Sigmoid colon (tissue), 7 donors: ENCODE measurements around the gene IL9. TPM values are rescaled to one million over a fixed set of nuclear protein-coding genes. Genes with fewer than 3 reads are reported as not detected.

Experiments used
- DNase-seq: peaks from one replicate; pipeline ENCODE4 v3.0.0-alpha.2; 2019
- H3K27ac ChIP-seq, 4 donors: fragments of 200-600 bp; sonication (generic); one replicate each; pipeline ENCODE4 v1.5.1; 2016 to 2019; ENCODE audit warnings: mild to moderate bottlenecking in 1 of 4
- H3K27me3 ChIP-seq, 3 donors: fragments of 200-600 bp; sonication (generic); one replicate each; pipeline ENCODE4 v1.5.1; 2019; ENCODE audit warnings: mild to moderate bottlenecking in 1 of 3
- H3K36me3 ChIP-seq, 4 donors: fragments of 200-600 bp; sonication (generic); one replicate each; pipeline ENCODE4 v1.5.1; 2016 to 2019
- H3K4me1 ChIP-seq, 4 donors: fragments of 200-600 bp; sonication (generic); one replicate each; pipeline ENCODE4 v1.5.1; 2017 to 2019
- H3K4me3 ChIP-seq, 4 donors: fragments of 200-600 bp; sonication (generic); one replicate each; pipeline ENCODE4 v1.5.1; 2017 to 2019; ENCODE audit warnings: mild to moderate bottlenecking in 2 of 4, moderate library complexity in 1 of 4
- H3K9me3 ChIP-seq, 4 donors: fragments of 200-600 bp in 3 of 4; sonication (generic) in 3 of 4; one replicate each; pipeline versions ENCODE4 v1.5.1 to v1.6.1; 2013 to 2019
- EP300 ChIP-seq, 4 donors: sonication (generic); formaldehyde crosslinking; IDR thresholded peaks; one replicate each; pipeline ENCODE4 v1.6.1; 2017; ENCODE audit warnings: antibody characterized with exemption in 4 of 4
- POLR2A ChIP-seq, 2 donors: fragments of 450-650 bp; IDR thresholded peaks; one replicate each; pipeline ENCODE4 v1.6.1; 2016; ENCODE audit warnings: antibody characterized with exemption in 2 of 2, mild to moderate bottlenecking in 2 of 2, moderate library complexity in 2 of 2
- POLR2AphosphoS5 ChIP-seq, 4 donors: sonication (generic); formaldehyde crosslinking; IDR thresholded peaks; one replicate each; pipeline ENCODE4 v1.6.1; 2017; ENCODE audit warnings: antibody characterized with exemption in 4 of 4
- WGBS, 2 donors: extraction: QIAGEN DNeasy Blood & Tissue Kit; methylation state at CpG; one replicate each; pipeline ENCODE4 v1.1.7; 2013; 5-methylcytosine and 5-hydroxymethylcytosine counted together
- intact Hi-C: fragments of 100-400 bp; cut with DNase I; formaldehyde crosslinking; loops from one replicate; pipeline ENCODE4 v1.15.1; 2023
- polyA plus RNA-seq, 3 donors: library from polyadenylated mRNA; stranded (reverse); fragments of 200-250 nt; gene quantifications; one replicate each; pipeline ENCODE4 v1.2.3, GENCODE V29; 2013
- total RNA-seq, 4 donors: library from RNA; depleted of rRNA; stranded (reverse); fragments of >200 nt; gene quantifications; one replicate each; pipeline ENCODE4 v1.1.0, GENCODE V29; 2016
- TF ChIP-seq, protein P1 (sequence below), 4 experiments: fragments of 450-650 bp in 3 of 4; fragments of 200-600 bp in 1 of 4; IDR thresholded peaks; one replicate each; pipeline ENCODE4 v1.5.1; 2016 to 2019; ENCODE audit warnings: antibody characterized with exemption in 4 of 4, mild to moderate bottlenecking in 3 of 4, moderate library complexity in 2 of 4
- donor health status: healthy with polysubstance abuse.
- donor health status: Bipolar disorder and iron deficiency.
- donor health status: healthy.

IL9 gene
- total and polyA plus RNA-seq, 7 donors, result not detected

DNA sequence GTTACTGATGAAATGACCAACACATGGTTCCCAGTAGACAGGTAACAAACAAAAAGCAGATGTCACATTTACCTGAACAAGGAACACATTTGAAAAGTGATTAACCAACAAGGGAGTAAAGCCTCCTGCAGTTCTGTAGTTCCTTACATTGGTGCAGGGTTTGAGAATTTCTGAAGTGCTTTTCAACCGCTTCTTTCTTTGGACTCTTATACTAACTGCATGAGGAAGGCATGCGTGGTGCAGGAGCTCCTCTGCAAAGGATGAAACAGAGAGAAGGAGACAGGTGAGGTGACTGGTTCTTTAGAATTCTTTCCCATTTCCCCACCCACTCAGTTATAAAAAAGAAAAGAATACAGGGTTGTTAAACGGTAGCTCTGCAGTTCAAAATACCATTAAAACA is 4.6 kb upstream of the IL9 start:
- Histone ChIP-seq H3K9me3 (no peaks in the 10 kb centered on the region), H3K27me3 (no peaks in the 10 kb centered on the region), H3K4me1 (no peaks in the 10 kb centered on the region), H3K36me3 (no peaks in the 10 kb centered on the region), H3K4me3 (no peak overlapping the region), H3K27ac (no peak overlapping the region)
- WGBS, 2 donors, result 39 to 63% methylated on average over 3 of the region's 3 CpGs
- no peak for DNase-seq
- intact Hi-C loops, result no loop called here
- TF ChIP-seq EP300 (IDR thresholded peaks at IDR 0.05), result no peak

DNA sequence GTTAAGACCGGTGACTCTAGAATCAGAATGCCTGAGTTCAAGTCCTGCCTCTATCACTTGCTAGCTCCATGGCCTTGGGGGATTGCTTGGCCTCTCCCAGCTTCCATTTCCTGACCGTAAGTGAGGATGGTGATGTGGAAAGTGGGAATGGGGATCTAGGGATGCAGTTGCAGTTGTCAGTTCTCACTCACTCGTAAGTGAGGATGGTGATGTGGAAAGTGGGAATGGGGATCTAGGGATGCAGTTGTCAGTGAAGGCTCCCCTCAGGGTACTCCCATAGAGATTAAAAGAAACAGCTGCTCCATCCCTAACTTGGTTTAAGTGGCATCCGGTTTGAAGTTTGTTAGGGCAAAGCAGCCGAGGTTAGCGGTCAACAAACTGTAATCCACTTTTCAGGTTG is 3.0 kb upstream of the IL9 start:
- no peaks in the 10 kb centered on the region for H3K27me3 ChIP-seq
- 83 to 85% methylated on average over 6 of the region's 6 CpGs for WGBS, 2 donors
- intact Hi-C loops, result no loop called here
- no peak overlapping the region for H3K27ac ChIP-seq
- no peak for DNase-seq
- H3K4me1 ChIP-seq, result no peaks in the 10 kb centered on the region
- no peaks in the 10 kb centered on the region for H3K36me3 ChIP-seq
- no peak for TF ChIP-seq EP300 (IDR thresholded peaks at IDR 0.05)
- TF ChIP-seq, protein P1, sequence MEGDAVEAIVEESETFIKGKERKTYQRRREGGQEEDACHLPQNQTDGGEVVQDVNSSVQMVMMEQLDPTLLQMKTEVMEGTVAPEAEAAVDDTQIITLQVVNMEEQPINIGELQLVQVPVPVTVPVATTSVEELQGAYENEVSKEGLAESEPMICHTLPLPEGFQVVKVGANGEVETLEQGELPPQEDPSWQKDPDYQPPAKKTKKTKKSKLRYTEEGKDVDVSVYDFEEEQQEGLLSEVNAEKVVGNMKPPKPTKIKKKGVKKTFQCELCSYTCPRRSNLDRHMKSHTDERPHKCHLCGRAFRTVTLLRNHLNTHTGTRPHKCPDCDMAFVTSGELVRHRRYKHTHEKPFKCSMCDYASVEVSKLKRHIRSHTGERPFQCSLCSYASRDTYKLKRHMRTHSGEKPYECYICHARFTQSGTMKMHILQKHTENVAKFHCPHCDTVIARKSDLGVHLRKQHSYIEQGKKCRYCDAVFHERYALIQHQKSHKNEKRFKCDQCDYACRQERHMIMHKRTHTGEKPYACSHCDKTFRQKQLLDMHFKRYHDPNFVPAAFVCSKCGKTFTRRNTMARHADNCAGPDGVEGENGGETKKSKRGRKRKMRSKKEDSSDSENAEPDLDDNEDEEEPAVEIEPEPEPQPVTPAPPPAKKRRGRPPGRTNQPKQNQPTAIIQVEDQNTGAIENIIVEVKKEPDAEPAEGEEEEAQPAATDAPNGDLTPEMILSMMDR (IDR thresholded peaks at IDR 0.05), result no peak
- no peak for TF ChIP-seq POLR2A (IDR thresholded peaks at IDR 0.05)
- no peak for TF ChIP-seq POLR2AphosphoS5 (IDR thresholded peaks at IDR 0.05)
- H3K4me3 ChIP-seq, result no peak overlapping the region
- H3K9me3 ChIP-seq, result no peaks in the 10 kb centered on the region

DNA sequence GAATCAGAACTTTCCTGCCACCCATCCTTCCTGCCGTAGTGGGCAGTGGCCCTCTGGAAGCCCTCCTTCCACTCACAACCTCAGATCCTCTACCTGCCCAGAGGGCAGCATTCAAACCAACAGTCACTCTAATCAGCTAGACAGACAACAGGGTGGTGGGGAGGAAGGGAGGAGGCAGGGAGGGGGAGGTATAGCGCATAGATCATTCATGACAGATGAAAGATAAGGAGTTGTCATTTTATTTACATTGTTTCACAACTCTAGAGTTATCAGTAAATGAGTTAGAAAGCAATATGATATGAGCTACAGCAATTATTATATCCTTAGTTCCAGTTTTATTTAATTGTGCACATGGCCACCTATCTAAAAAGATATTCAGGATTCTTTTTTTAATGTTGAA is 852 bp downstream of the IL9 start:
- TF ChIP-seq, protein P1 (IDR thresholded peaks at IDR 0.05), result no peak
- TF ChIP-seq EP300 (IDR thresholded peaks at IDR 0.05), result no peak
- TF ChIP-seq POLR2AphosphoS5 (IDR thresholded peaks at IDR 0.05), result no peak
- no peak for TF ChIP-seq POLR2A (IDR thresholded peaks at IDR 0.05)
- WGBS, 2 donors, result 40 to 76% methylated on average over 2 of the region's 2 CpGs
- DNase-seq, result no peak
- Histone ChIP-seq H3K36me3 (no peaks in the 10 kb centered on the region), H3K27ac (no peak overlapping the region), H3K9me3 (no peaks in the 10 kb centered on the region), H3K4me3 (no peak overlapping the region), H3K4me1 (no peaks in the 10 kb centered on the region), H3K27me3 (no peaks in the 10 kb centered on the region)
- intact Hi-C loops, result no loop called here

DNA sequence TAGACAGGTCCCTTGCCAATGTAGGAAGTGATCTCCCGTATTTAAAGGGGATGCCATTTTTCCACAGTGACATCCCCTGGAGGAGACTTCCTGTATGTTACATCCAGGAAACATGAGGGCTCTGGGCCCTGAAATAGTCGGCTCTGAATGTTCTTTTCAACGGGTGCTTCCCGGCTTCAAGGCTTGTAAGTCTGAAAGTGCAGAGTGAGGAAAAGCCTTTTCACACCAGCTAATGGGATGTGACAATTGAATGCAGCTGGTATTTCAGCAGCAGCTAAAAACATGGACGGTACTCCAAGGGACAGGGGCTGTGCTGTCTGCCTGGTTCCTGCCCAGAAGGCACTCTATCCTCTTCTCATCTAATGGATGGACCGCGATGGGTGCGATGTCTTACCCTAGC is 1.4 kb downstream of the IL9 start:
- Histone ChIP-seq H3K27ac (no peak overlapping the region), H3K36me3 (no peaks in the 10 kb centered on the region), H3K9me3 (no peaks in the 10 kb centered on the region), H3K4me3 (no peak overlapping the region), H3K27me3 (no peaks in the 10 kb centered on the region), H3K4me1 (no peaks in the 10 kb centered on the region)
- no peak for DNase-seq
- TF ChIP-seq POLR2AphosphoS5 (IDR thresholded peaks at IDR 0.05) (no peak), EP300 (IDR thresholded peaks at IDR 0.05) (no peak), POLR2A (IDR thresholded peaks at IDR 0.05) (no peak)
- TF ChIP-seq, protein P1 (IDR thresholded peaks at IDR 0.05), result no peak
- intact Hi-C loops, result no loop called here
- 70 to 84% methylated on average over 8 of the region's 8 CpGs for WGBS, 2 donors

DNA sequence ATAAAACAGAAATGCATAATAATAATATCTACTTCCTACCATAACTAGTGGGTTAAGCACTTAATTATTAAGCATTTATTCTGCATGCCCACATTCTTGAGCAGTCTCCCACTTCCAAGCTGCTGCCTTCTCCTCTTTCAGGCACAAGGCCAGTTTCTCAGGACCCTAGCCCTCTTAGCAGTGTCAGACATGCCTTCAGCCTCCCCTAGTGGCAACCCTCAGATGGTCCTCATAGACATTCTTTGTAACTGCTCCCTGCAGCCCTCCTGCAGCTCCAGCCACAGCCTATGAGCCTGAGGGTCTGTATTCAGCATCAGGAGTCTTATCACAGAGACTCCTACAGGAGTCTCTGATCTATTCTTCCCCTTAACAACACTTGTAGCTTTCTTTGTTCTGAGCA is 3.9 kb downstream of the IL9 start:
- no peak overlapping the region for H3K4me3 ChIP-seq
- intact Hi-C loops, result no loop called here
- H3K4me1 ChIP-seq, result peaks cover 0 to 6% (median 0%) of the 10 kb centered on the region in 4 donors
- no peak for TF ChIP-seq EP300 (IDR thresholded peaks at IDR 0.05)
- TF ChIP-seq, protein P1 (IDR thresholded peaks at IDR 0.05), result no peak
- no peak for TF ChIP-seq POLR2AphosphoS5 (IDR thresholded peaks at IDR 0.05)
- TF ChIP-seq POLR2A (IDR thresholded peaks at IDR 0.05), result no peak
- H3K27me3 ChIP-seq, result no peaks in the 10 kb centered on the region
- H3K9me3 ChIP-seq, result no peaks in the 10 kb centered on the region
- DNase-seq, result no peak
- no peaks in the 10 kb centered on the region for H3K36me3 ChIP-seq
- no peak overlapping the region for H3K27ac ChIP-seq
